H1 (cell line): ENCODE data around the gene DBF4B. TPM values are rescaled to one million over a fixed set of nuclear protein-coding genes. Genes with fewer than 3 reads are reported as not detected.

ENCODE experiments used
- RNF2 ChIP-seq: fragments of 200-900, 300-1000 bp; sonication (generic); IDR thresholded peaks from 2 replicates; pipeline ENCODE4 v1.7.1; 2016; ENCODE audit warnings: borderline replicate concordance, low read depth, mild to moderate bottlenecking, antibody characterized with exemption, low read length; ENCODE audit not compliant: poor library complexity, severe bottlenecking; ENCODE audit errors: missing control alignments
- SP1 ChIP-seq: IDR thresholded peaks from 2 replicates; pipeline ENCODE4 v1.6.1; 2011; ENCODE audit warnings: low read depth, low read length
- ZNF274 ChIP-seq: IDR thresholded peaks from 2 replicates; pipeline ENCODE4 v1.7.0; 2012; ENCODE audit warnings: low read length, borderline replicate concordance; ENCODE audit errors: extremely low read depth
- polyA plus RNA-seq, 7 experiments: library from polyadenylated mRNA; depleted of rRNA in 3 of 7; stranded (reverse) in 5 of 7; unstranded in 2 of 7; fragments of >200 nt in 5 of 7; fragments of 200-250 nt in 2 of 7; gene quantifications; 1 replicate in 5 of 7; 2 replicates in 1 of 7; 4 replicates in 1 of 7; pipeline versions ENCODE4 v1.2.1 to v1.2.3, GENCODE V29; 2011 to 2013; ENCODE audit warnings: missing spikeins in 2 of 7, mixed read lengths in 2 of 7
- total RNA-seq: library from RNA; stranded (reverse); fragmentation: NEBNext Ultra II Directional; extraction: Animal tissue kit (Norgen Biotek cat#: 25700); gene quantifications from 2 replicates; pipeline ENCODE4 v1.2.1, GENCODE V29; 2021

DBF4B gene
- total and polyA plus RNA-seq, 2 of the 8 experiments (the other 6 are each of a cell fraction or from before 2014, with no cell fraction given), result 20.2 to 26.9 TPM

GRCh38 chr17:44795928-44796327 lies 87.5 kb downstream of the DBF4B start (continued):
- TF ChIP-seq ZNF274 (no peak), SP1 (no peak), RNF2 (no peak)
